HL-60/S4 treated with phorbol 12-myristate 13-acetate at 8.2 ng/mL for 4 days and 3 days (cell line): ENCODE measurements around the gene TNFRSF13B.
"Not testable (repeated sequence)": the region's sequence is repeated elsewhere in the genome, so short reads cannot be mapped to it uniquely, and the experiment has no call there.

Experiments
- in situ Hi-C: fragments of 300-500 bp; cut with MboI; formaldehyde crosslinking; loops from 2 replicates; pipeline ENCODE4 v1.15.0; 2022; ENCODE audit warnings: low sequenced_read_pairs

The TNFRSF13B gene

GRCh38 chr17:16929757-16930520 lies 42.0 kb downstream of the TNFRSF13B start:
- in situ Hi-C loops: no loop called here

GRCh38 chr17:16929035-16929680 lies 42.8 kb downstream of the TNFRSF13B start:
- in situ Hi-C loops: no loop called here

GRCh38 chr17:16928406-16929034 lies 43.4 kb downstream of the TNFRSF13B start:
- in situ Hi-C loops: no loop called here

- in situ Hi-C loops: no loop called here
These were observed 44.1 kb downstream of the TNFRSF13B start for GRCh38 chr17:16927641-16928321.

GRCh38 chr17:16926571-16927451 lies 45.1 kb downstream of the TNFRSF13B start:
- in situ Hi-C loops: no loop called here

GRCh38 chr17:16926061-16926511 lies 45.8 kb downstream of the TNFRSF13B start:
- in situ Hi-C loops: no loop called here

GRCh38 chr17:16925461-16926060 lies 46.4 kb downstream of the TNFRSF13B start:
- in situ Hi-C loops: no loop called here

GRCh38 chr17:16924696-16925440 lies 47.0 kb downstream of the TNFRSF13B start:
- in situ Hi-C loops: no loop called here

GRCh38 chr17:16923904-16924695 lies 47.8 kb downstream of the TNFRSF13B start:
- in situ Hi-C loops: no loop called here

- in situ Hi-C loops: no loop called here
These were observed 48.6 kb downstream of the TNFRSF13B start for GRCh38 chr17:16923097-16923903.

- in situ Hi-C loops: no loop called here
These were observed 49.4 kb downstream of the TNFRSF13B start for GRCh38 chr17:16922386-16923096.

GRCh38 chr17:16921451-16921850 lies 50.5 kb downstream of the TNFRSF13B start:
- in situ Hi-C loops: not testable (repeated sequence)

- in situ Hi-C loops: no loop called here
These were observed 51.3 kb downstream of the TNFRSF13B start for GRCh38 chr17:16920628-16921020.

GRCh38 chr17:16919663-16920627 lies 52.0 kb downstream of the TNFRSF13B start:
- in situ Hi-C loops: no loop called here

GRCh38 chr17:16918443-16918842 lies 53.5 kb downstream of the TNFRSF13B start:
- in situ Hi-C loops: no loop called here
